C4-2B (cell line): ENCODE results near the gene FDXACB1.

Experiments
- CTCF ChIP-seq: fragments of 450-650 bp; conservative IDR thresholded peaks from 2 replicates; pipeline ENCODE4 v1.5.1; 2017; ENCODE audit warnings: mild to moderate bottlenecking
- ZFX ChIP-seq: fragments of 450-650 bp; IDR thresholded peaks from 2 replicates; pipeline ENCODE4 v1.6.1; 2017

GRCh38 chr11:111833524-111833923 lies 45.4 kb downstream of the FDXACB1 start:
- peak; percentile 13; the same call in 1 of the 2 replicates for TF ChIP-seq CTCF
- no peak for TF ChIP-seq ZFX
